ENCODE measurements around the gene TMPRSS9. TPM values are rescaled to one million over a fixed set of nuclear protein-coding genes. Genes with fewer than 3 reads are reported as not detected.

TMPRSS9 gene
- total and polyA plus RNA-seq, 2 of the 13 experiments (the other 11 are each of a cell fraction or from before 2014, with no cell fraction given), result 2.5 to 5.2 TPM

DNA sequence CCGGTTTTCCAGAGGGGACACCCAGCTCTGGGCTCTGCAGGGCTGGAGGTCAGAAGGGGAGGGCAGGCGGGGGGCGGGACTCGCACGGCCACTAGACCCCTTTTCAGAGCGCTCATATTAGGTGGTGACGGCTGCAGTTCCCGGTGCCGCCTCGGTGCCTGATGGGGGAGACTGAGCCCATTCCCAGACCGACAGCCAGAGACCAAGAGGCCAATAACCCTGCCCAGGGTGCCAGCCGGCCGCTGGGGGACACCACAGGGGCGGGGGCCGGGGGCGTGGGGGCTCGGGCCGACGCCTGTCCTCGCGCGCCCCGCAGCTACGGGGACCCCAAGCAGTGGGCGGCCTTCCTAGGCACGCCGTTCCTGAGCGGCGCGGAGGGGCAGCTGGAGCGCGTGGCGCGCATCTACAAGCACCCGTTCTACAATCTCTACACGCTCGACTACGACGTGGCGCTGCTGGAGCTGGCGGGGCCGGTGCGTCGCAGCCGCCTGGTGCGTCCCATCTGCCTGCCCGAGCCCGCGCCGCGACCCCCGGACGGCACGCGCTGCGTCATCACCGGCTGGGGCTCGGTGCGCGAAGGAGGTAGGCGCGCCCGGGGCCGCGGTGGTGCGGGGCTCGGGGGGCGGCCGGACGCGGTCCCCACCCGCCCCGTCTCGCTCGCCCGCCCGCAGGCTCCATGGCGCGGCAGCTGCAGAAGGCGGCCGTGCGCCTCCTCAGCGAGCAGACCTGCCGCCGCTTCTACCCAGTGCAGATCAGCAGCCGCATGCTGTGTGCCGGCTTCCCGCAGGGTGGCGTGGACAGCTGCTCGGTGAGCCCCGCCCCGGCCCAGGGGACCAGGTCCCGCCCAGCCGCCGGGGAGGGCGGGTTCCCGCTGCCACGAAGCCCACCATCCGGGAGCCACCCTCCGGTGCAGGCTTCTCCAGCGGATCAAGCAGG lies 64.9 kb downstream of the TMPRSS9 start:
- no peak overlapping the region for H3K27ac ChIP-seq (ENCODE audit: extremely low read length, insufficient read depth, low read length)
- peaks cover 23% of the 10 kb centered on the region for H3K4me1 ChIP-seq (ENCODE audit: insufficient read depth, low read length)
- no peaks in the 10 kb centered on the region for H3K9me3 ChIP-seq (ENCODE audit: low read length)
- peaks cover 5 to 19% of the 10 kb centered on the region in 2 experiments; a peak in 4 of 5 replicates for H3K36me3 ChIP-seq (replicated peaks in 1 of 2; ENCODE audit: control insufficient read depth in 1 of 2, insufficient read depth in 2 of 2, low read length in 2 of 2)
- CTCF ChIA-PET (ENCODE audit: low intra/inter-chr PET ratio, low total read pairs), result no interaction called here
- peak overlapping the region in 1 of 3 experiments; percentile 91; a peak in 1 of 6 replicates for H3K4me3 ChIP-seq (replicated peaks in 1 of 3; ENCODE audit: insufficient read depth in 1 of 3, low read depth in 2 of 3, low read length in 3 of 3)
- H3K27me3 ChIP-seq (ENCODE audit: control insufficient read depth in 1 of 2, insufficient read depth in 2 of 2, low read length in 2 of 2), result no peaks in the 10 kb centered on the region
- H4K20me1 ChIP-seq (ENCODE audit: insufficient read depth, low read length), result peaks cover 7% of the 10 kb centered on the region; the same call in 1 of the 2 replicates
- intact Hi-C loops (cut with micrococcal nuclease; ENCODE audit: unreplicated experiment), result no loop called here
- POLR2A ChIA-PET, result interaction anchor here (0.6 to 3.7 kb wide), 6 partner anchors 8 to 194 kb away, joined by 3 to 49 read pairs (median 4); partner anchors contain the start of genes GADD45B and LMNB2
- peaks cover 24% of the 10 kb centered on the region for H3K79me2 ChIP-seq (ENCODE audit: insufficient read depth, low read length)
- no peak overlapping the region for H3K9ac ChIP-seq (ENCODE audit: insufficient read depth, low read depth, low read length)
- no peak for TF ChIP-seq ZNF589 (CRISPR knock-in tag; conservative IDR thresholded peaks at IDR 0.05)
- peak; percentile 17 for TF ChIP-seq RBM22 (optimal IDR thresholded peaks at IDR 0.05; ENCODE audit: low read length)
- TF ChIP-seq POLR2AphosphoS2 (IDR thresholded peaks at IDR 0.05; ENCODE audit: low read depth, low read length), result peak; percentile 40; the same call in 1 of the 2 replicates
- 0 out of 2 replicates have a peak, but pooled peaks have one; percentile 5 for TF ChIP-seq GABPB1 (CRISPR knock-in tag; IDR thresholded peaks at IDR 0.05)
- TF ChIP-seq PAF1 (CRISPR knock-in tag; IDR thresholded peaks at IDR 0.05), result no peak
- peak; percentile 83 for TF ChIP-seq RBFOX2 (IDR thresholded peaks at IDR 0.05; ENCODE audit: low read depth, low read length)
- TF ChIP-seq ZNF468 (CRISPR knock-in tag; IDR thresholded peaks at IDR 0.05), result no peak
- TF ChIP-seq, protein P1, sequence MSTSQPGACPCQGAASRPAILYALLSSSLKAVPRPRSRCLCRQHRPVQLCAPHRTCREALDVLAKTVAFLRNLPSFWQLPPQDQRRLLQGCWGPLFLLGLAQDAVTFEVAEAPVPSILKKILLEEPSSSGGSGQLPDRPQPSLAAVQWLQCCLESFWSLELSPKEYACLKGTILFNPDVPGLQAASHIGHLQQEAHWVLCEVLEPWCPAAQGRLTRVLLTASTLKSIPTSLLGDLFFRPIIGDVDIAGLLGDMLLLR (CRISPR knock-in tag; IDR thresholded peaks at IDR 0.05), result no peak
- TF ChIP-seq ZNF383 (CRISPR knock-in tag; IDR thresholded peaks at IDR 0.05; ENCODE audit: borderline replicate concordance), result no peak
- 0 out of 4 replicates have a peak, but pooled peaks of 1 of the 2 experiments have one; percentile 18 for TF ChIP-seq POLR2A (IDR thresholded peaks at IDR 0.05; ENCODE audit: insufficient read depth in 1 of 2, low read depth in 2 of 2, low read length in 2 of 2)
- TF ChIP-seq RXRA (CRISPR knock-in tag; IDR thresholded peaks at IDR 0.05), result 0 out of 2 replicates have a peak, but pooled peaks have one; percentile 12
- no peak for ATAC-seq
- in situ Hi-C loops (cut with HindIII; ENCODE audit: extremely low pct_ligation_motif_present, low pct_unique_long_range_greater_than_20kb), result no loop called here
- no peak for FAIRE-seq
- WGBS (ENCODE audit: low lambda C conversion rate), result 98% methylated on average over 41 of the region's 101 CpGs
- BruUV-seq (replicated peaks), result no TSS peak
- no peak for DNase-seq (ENCODE audit: low spot score)
- no peak overlapping the region for H2AFZ ChIP-seq (ENCODE audit: low read length)
- H3K4me2 ChIP-seq (ENCODE audit: low read depth, low read length), result 0 out of 2 replicates have a peak overlapping the region, but pooled peaks have one; percentile 86
